Measurements from ENCODE around the gene KIF1B.

KIF1B gene

GRCh38 chr1:10232163-10232562 is 21.8 kb downstream of the KIF1B start:
- H3K36me3 ChIP-seq (ENCODE audit: insufficient read depth): no peaks in the 10 kb centered on the region
- no peak overlapping the region for H2AFZ ChIP-seq (ENCODE audit: low read depth)
- H3K4me3 ChIP-seq (IDR thresholded peaks at IDR 0.05; ENCODE audit: insufficient read depth, low read depth, low read length): no peak overlapping the region
- H3K79me2 ChIP-seq (ENCODE audit: insufficient read depth, low read depth): no peaks in the 10 kb centered on the region
- no peaks in the 10 kb centered on the region for H3K4me1 ChIP-seq (ENCODE audit: low read depth, poor library complexity, severe bottlenecking)
- H3K9ac ChIP-seq: no peak overlapping the region
- H3K27me3 ChIP-seq (ENCODE audit: insufficient read depth, low read depth): no peaks in the 10 kb centered on the region
- no peak overlapping the region for H3K4me2 ChIP-seq
- no peak for TF ChIP-seq CTCF (conservative IDR thresholded peaks at IDR 0.05; ENCODE audit: low read depth, low read length)
- no peaks in the 10 kb centered on the region for H4K20me1 ChIP-seq (ENCODE audit: insufficient read depth)
- no peak overlapping the region for H3K27ac ChIP-seq

GRCh38 chr1:10236405-10237156 is 26.2 kb downstream of the KIF1B start:
- no peak overlapping the region for H3K4me2 ChIP-seq
- no peak overlapping the region for H2AFZ ChIP-seq (ENCODE audit: low read depth)
- H3K4me3 ChIP-seq (IDR thresholded peaks at IDR 0.05; ENCODE audit: insufficient read depth, low read depth, low read length): no peak overlapping the region
- H3K36me3 ChIP-seq (ENCODE audit: insufficient read depth): no peaks in the 10 kb centered on the region
- no peaks in the 10 kb centered on the region for H3K79me2 ChIP-seq (ENCODE audit: insufficient read depth, low read depth)
- no peak overlapping the region for H3K27ac ChIP-seq
- H3K4me1 ChIP-seq (ENCODE audit: low read depth, poor library complexity, severe bottlenecking): no peaks in the 10 kb centered on the region
- no peak for TF ChIP-seq CTCF (conservative IDR thresholded peaks at IDR 0.05; ENCODE audit: low read depth, low read length)
- H3K27me3 ChIP-seq (ENCODE audit: insufficient read depth, low read depth): no peaks in the 10 kb centered on the region
- no peaks in the 10 kb centered on the region for H4K20me1 ChIP-seq (ENCODE audit: insufficient read depth)
- H3K9ac ChIP-seq: no peak overlapping the region

- H3K36me3 ChIP-seq (ENCODE audit: insufficient read depth): no peaks in the 10 kb centered on the region
- no peak overlapping the region for H3K4me3 ChIP-seq (IDR thresholded peaks at IDR 0.05; ENCODE audit: insufficient read depth, low read depth, low read length)
- no peak overlapping the region for H3K4me2 ChIP-seq
- H2AFZ ChIP-seq (ENCODE audit: low read depth): no peak overlapping the region
- H3K27me3 ChIP-seq (ENCODE audit: insufficient read depth, low read depth): no peaks in the 10 kb centered on the region
- no peak for TF ChIP-seq CTCF (conservative IDR thresholded peaks at IDR 0.05; ENCODE audit: low read depth, low read length)
- no peaks in the 10 kb centered on the region for H3K79me2 ChIP-seq (ENCODE audit: insufficient read depth, low read depth)
- H3K4me1 ChIP-seq (ENCODE audit: low read depth, poor library complexity, severe bottlenecking): no peaks in the 10 kb centered on the region
- no peaks in the 10 kb centered on the region for H4K20me1 ChIP-seq (ENCODE audit: insufficient read depth)
- H3K9ac ChIP-seq: no peak overlapping the region
- H3K27ac ChIP-seq: no peak overlapping the region
These were observed 26.8 kb downstream of the KIF1B start for GRCh38 chr1:10237157-10237539.

GRCh38 chr1:10242135-10242534 is 31.8 kb downstream of the KIF1B start:
- Histone ChIP-seq H3K4me2 (no peak overlapping the region), H3K27me3 (ENCODE audit: insufficient read depth, low read depth) (no peaks in the 10 kb centered on the region), H3K36me3 (ENCODE audit: insufficient read depth) (no peaks in the 10 kb centered on the region), H3K4me3 (IDR thresholded peaks at IDR 0.05; ENCODE audit: insufficient read depth, low read depth, low read length) (no peak overlapping the region), H3K4me1 (ENCODE audit: low read depth, poor library complexity, severe bottlenecking) (no peaks in the 10 kb centered on the region), H2AFZ (ENCODE audit: low read depth) (no peak overlapping the region), H4K20me1 (ENCODE audit: insufficient read depth) (no peaks in the 10 kb centered on the region), H3K9ac (no peak overlapping the region), H3K27ac (no peak overlapping the region), H3K79me2 (ENCODE audit: insufficient read depth, low read depth) (no peaks in the 10 kb centered on the region)
- no peak for TF ChIP-seq CTCF (conservative IDR thresholded peaks at IDR 0.05; ENCODE audit: low read depth, low read length)

Data from KMS-11 (cell line).